HuH-7 (cell line): ENCODE measurements around the gene KRTAP4-3.
"Not testable (repeated sequence)": the region's sequence is repeated elsewhere in the genome, so short reads cannot be mapped to it uniquely, and the experiment has no call there.

Experiments used
- DNase-seq: peaks from one replicate; pipeline ENCODE4 v3.0.0; 2011; ENCODE audit warnings: low spot score

KRTAP4-3 gene

DNA sequence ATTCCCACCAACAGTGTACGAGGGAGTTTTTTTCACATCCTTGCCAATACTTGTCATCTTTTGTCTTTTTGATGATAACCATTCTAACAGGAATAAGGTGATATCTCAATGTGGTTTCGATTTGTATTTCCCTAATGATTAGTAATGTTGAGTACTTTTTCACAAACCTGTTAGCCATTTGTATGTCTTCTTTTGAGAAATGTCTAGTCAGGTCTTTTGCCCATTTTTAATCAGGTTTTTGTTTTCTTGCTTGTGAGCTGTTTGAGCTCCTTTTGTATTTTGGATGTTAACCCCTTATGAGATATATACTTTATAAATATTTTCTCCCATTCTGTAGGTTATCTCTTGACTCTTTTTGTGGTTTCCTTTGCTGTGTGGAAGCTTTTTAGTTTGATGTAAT is 16.5 kb downstream of the KRTAP4-3 start:
- DNase-seq: no peak

DNA sequence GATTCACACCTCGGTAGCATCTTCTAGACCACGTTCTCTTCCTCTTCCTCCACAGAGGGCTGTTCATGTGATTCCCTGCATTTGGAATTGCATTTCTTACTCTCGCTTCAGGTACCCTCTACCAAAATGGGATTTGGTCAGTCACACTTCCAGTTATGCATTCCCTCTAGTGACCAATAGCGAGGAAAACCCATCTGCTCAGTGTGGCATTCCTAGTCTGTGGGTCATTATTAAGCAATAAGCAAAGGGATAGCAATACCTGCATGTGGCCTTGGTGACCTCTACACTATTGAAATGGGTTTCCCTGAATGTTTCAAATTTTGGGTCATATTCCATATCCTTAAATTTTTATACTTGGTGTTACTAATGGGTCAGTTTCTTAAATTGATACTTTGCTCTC is 18.0 kb downstream of the KRTAP4-3 start:
- no peak for DNase-seq

DNA sequence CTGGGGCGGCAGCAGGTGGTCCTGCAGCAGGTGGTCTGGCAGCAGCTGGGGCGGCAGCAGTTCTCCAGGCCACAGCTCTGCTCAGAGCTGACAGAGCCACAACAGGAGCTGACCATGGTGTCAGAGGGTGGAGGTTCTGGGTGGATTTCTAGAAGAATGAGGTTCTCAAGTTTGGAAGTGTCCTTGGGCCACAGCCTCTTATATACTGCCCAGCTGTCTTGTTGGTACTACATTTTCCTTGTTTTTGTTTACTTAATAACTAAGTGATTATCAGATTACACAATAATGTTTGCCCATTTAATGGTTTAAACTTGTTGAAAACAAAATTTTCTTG is 18.4 kb downstream of the KRTAP4-3 start, which contains the start of gene KRTAP4-5:
TSS of gene KRTAP4-5 (minus strand) at position 174 of the 334 bp plus-strand sequence. CDS start at position 116, 58 bp downstream.
- DNase-seq: no peak

DNA sequence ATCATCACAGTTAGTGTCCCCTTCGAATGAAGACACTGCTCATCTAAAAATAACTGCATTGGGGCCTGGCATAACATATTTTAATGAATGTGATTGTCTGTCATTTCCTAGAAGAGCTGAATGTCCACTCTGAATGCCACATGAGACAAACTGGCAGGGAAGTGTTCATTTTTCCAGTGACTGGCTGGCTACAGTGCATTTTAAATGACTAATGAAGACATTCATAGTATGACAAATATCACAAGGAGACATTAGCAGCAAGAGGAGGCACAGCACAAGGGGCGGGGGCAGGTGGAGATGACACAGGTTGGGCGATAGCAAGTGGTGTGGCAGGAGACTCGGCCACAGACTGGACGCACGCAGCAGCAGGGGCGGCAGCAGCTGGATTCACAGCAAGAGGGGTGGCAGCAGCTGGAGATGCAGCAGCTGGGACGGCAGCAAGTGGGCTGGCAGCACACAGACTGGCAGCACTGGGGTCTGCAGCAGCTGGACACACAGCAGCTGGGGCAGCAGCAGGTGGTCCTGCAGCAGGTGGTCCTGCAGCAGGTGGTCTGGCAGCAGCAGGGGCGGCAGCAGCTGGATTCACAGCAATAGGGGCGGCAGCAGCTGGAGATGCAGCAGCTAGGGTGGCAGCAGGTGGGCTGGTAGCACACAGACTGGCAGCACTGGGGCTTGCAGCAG is 18.9 kb downstream of the KRTAP4-3 start:
- not testable (repeated sequence) for DNase-seq

DNA sequence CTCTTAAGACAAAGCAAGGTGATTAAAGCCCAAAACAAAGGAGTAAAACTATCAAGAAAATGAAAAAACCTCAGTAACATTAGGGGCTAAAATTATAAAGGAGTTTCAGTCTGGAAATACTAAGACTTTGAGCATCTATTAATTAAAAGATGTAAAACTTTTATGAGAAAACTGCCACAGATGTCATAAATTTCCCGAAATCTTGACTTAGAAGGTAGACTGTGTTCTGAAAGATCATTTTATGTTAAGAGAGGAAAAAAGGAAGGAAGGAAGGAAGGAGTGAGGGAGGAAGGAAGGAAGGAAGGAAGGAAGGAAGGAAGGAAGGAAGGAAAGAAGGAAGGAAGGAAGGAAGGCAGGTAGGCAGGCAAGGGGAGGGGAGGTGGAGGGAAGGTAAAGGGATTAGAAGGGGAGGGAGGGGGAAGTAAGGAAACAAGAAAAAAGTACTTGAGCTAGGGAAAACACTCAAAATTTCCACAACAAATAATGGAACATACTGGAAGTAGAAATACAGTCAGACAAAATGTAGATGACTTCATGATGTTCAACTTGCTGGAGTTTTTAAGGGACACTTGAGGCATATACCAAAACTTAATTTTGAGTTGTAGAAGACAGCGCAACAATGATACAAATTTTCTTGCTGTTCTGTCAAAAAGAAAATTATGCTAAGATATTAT is 20.4 kb downstream of the KRTAP4-3 start:
- no peak for DNase-seq

DNA sequence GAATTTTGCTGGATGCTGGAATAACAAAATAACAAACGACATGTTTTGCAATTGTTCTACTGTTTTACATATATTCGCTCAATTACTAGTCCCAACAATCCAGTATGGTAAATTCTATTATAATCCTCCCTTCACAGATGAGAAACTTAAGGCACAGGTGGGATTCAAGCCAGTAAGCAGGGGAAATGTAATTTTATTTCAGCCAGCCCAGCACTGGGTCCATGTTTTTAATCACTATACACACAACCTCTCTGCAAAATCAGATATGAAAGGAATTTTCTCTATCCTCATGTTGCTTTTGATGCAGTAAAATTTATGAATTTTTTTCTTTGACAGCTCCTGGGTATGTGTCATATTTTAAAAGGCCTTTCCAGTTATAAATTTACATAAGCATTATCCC is 22.8 kb downstream of the KRTAP4-3 start:
- DNase-seq: no peak

DNA sequence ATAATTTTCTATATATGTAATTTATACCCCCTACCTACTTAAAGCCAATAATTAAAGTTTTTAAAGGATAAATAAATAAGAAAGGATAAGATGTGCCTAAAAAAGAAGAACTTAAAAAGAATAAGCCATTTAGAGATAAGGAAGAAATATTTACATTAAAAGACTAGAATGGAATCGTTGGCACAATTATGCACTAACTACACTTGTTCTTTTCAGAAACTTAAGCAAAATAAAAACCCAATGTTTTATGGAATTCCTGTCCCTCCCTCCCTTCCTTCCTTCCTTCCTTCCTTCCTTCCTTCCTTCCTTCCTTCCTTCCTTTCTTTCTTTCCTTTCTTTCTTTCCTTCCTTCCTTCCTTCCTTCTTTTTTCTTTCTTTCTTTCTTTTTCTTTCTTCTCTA is 23.2 kb downstream of the KRTAP4-3 start:
- no peak for DNase-seq

DNA sequence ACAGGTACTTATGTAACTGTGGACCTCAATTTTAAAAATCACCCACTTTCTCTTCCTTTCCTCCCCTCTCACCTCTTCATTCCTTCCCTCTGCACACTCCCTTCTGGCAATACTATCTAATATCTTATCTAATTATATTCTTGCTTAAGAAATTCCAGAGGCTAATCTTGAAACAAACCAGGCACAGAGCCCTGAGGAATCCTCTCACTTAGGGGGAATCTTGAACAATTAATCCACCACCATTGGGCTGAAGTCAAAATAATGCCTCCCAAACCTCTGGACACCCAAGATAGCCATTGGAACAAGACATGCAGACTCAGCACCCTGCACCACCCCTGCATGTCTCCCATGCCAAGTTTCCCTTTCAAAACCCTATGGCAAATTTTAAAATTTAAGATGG is 26.7 kb downstream of the KRTAP4-3 start:
- DNase-seq: no peak

DNA sequence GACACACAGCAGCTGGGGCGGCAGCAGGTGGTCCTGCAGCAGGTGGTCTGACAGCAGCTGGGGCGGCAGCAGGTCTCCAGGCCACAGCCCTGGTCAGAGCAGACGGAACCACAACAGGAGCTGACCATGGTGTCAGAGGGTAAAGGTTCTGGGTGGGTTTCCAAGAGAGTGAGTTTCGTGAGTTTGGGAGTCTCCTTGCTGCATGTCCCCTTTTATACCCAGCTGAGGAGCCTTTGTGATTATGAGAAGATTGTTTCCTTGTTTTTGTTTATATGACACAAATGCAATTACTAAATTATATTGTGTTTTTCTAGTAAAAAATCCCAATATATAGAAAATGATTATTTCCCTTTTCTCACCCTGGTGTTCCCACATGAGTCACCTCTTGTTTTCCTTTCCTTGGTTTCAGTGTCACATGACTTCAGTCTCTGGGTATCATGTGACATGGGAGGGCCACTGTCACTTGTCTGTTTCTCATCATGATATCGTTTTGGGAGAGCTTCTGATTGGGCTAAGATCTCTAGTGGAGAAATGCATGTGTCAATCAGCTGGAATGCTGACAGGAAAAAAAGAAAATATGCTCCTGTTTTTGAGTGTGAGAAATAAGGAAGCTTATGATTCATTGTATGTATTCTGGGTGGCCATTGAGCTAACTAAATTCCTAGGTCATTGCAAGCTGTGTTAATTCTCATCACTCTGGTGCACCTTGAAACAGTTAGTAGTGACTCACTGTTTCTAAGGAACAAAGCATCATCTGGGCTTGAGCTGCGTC is 27.5 kb downstream of the KRTAP4-3 start, which contains the start of gene KRTAP4-6:
TSS of gene KRTAP4-6 (minus strand) at position 185 of the 772 bp plus-strand sequence. CDS start at position 128, 57 bp downstream.
- DNase-seq: no peak

DNA sequence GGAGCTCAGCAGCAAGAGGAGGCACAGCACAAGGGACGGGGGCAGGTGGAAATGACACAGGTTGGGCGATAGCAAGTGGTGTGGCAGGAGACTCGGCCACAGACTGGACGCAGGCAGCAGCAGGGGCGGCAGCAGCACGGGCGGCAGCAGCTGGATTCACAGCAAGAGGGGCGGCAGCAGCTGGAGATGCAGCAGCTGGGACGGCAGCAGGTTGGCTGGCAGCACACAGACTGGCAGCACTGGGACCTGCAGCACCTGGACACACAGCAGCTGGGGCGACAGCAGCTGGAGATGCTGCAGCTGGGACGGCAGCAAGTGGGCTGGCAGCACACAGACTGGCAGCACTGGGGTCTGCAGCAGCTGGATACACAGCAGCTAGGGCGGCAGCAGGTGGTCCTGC is 28.2 kb downstream of the KRTAP4-3 start:
- not testable (repeated sequence) for DNase-seq

DNA sequence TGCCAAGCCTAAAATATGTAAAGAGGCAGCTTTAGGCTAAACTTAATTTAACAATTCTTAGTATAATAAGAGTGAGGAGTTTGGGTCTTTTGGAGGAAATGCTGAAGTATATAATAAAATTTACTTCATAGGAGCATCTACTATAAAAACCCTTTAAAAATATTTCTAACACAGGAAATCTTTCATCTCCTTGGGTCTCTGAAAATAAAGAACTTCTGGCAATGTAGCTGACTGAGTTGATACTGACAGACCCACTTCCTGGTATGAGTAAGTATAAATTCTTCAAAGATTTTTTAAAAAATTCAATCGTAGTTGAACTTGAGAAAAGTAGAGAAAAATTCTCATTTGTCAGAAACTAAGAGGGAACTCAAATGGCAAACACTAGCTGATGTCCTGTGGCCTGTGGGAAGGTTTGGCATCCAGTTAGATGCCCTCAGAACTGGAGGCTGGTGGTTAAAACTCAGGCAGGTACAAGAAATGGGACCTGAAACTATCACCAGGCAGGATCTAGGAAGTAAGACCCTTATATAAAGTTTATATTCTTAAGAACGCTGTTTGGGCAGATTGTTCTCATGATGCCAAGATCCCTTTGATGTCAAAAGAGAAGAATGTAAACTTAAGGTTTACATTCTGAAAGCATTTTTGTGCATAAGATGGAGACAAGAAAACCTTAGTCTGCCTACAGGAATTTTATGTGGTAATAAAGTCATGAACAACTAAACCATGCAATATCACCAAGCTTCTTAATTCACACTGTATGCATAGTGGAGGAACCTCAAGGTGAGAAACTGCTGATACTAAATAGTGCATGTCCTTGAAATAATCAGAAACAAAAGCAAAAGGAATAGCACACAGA is 33.9 kb downstream of the KRTAP4-3 start:
- no peak for DNase-seq

DNA sequence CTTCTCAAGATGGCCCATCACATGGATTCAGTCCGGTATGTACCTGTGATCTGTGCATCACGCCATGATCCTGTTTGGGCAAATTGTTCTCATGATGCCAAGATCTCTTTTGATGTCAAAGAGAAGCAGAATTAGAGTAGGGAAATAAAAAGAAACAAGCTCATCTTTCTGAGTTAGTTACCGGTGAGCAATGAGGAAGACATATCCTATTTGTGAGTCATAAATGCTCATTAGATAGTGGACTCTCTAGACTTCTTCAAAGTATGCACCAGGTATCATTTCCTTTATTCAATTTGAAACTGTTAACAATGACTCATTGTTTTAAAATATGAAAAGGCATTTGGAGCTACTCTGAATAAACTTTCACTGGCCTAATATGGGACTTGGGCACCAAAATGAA is 36.0 kb downstream of the KRTAP4-3 start:
- DNase-seq: no peak

DNA sequence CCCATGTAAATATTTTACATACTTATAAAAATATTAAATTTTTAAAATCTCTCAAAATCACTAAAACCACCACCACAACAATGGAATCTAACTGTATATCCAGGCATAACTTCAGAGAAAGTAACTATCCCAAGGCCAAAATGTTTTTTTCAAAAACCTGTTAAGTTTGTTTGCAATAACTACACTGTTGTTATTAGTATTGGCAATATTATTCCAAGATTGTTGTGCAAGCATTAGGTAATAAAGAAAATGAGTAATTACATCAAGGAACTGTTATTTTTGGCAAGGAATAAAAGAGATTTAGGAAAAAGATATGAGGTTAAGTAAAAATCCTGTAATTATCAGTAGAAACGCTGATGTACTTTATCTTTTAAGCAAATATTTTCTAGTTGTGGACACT is 40.6 kb downstream of the KRTAP4-3 start:
- DNase-seq: no peak

DNA sequence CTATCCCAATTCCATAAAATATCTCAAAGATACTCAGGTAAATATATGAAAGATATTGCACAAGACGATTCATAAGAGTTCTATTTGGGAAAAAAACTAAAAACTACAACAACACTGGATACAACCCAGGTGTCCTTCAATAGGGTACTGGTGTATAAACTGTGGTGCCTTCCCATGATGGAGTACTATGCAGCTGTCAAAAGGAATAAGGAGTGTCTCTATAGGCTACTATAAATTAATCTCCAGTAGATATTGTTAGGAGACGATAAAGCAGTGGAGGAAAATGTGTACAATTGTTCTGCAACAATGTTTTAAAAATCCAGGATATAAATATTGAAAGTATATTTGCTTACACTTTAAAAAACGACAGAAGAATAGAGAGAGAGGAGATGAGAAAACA is 41.6 kb downstream of the KRTAP4-3 start:
- no peak for DNase-seq

DNA sequence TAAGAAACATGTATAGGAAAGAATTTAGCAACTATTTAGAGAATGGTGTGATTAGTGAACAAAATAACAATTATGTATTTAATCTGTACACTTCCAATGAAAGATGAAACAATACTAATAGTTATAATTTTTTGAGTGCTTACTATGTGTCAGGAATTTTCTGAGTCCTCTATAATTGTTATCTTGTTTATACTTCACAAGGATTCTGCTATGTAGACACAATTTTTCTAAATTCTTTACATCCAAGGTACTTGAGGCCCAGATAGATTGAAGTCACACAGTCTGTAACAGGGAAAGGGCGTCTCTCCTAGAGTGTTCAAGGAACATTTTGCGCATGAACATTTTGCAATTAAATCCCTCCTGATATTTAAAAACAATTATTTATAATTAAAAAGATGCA is 43.0 kb downstream of the KRTAP4-3 start:
- no peak for DNase-seq

DNA sequence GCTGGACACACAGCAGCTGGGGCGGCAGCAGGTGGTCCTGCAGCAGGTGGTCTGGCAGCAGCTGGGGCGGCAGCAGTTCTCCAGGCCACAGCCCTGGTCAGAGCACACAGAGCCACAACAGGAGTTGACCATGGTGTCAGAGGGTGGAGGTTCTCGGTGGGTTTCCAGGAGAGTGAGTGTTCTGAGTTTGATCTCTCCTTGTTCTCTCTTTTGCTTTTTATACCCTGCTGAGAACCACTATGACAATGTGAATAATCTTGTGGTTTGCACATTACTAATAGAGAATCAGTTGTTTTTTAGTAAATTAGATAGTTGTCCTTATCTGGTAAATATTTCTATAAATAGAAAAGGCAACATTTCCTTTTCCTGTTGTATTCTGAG is 44.0 kb downstream of the KRTAP4-3 start, which contains the start of gene KRTAP4-12:
TSS of gene KRTAP4-12 (minus strand) at position 192 of the 381 bp plus-strand sequence. CDS start at position 132, 60 bp downstream.
- DNase-seq: not testable (repeated sequence)

DNA sequence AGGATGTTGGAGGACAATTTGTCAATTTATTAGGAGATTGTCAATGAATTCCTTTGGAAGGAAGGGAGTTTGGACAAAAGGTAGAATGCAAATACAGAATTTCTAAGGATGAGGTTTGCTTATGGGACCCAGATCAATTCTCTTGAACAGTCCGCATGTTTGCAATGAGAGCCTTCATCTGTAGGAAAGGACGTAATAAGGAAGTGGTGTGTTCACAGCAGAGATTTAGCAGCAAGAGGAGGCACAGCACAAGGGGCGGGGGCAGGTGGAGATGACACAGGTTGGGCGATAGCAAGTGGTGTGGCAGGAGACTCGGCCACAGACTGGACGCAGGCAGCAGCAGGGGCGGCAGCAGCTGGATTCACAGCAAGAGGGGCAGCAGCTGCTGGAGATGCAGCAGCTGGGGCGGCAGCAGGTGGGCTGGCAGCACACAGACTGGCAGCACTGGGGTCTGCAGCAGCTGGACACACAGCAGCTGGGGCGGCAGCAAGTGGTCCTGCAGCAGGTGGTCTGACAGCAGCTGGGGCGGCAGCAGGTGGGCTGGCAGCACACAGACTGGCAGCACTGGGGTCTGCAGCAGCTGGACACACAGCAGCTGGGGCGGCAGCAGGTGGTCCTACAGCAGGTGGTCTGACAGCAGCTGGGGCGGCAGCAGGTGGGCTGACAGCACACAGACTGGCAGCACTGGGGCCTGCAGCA is 44.6 kb downstream of the KRTAP4-3 start:
- not testable (repeated sequence) for DNase-seq

DNA sequence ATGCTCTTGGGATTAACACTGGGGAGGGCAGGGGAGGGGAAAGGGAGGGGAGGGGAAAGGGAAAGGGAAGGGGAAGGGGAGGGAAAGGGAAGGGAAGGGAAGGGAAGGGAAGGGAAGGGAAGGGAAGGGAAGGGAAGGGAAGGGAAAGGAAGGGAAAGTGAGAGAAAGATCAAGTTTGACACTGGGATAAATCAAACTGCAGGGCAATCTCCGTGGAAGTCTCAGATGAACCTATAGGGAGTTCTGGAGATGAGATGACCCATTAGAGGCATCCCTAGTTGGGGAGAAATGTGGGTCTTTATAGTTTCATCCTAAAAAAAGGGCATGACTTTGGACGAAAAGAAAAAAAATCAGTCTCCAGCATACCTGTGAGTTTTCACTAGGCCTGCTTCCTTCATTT is 46.3 kb downstream of the KRTAP4-3 start:
- no peak for DNase-seq

DNA sequence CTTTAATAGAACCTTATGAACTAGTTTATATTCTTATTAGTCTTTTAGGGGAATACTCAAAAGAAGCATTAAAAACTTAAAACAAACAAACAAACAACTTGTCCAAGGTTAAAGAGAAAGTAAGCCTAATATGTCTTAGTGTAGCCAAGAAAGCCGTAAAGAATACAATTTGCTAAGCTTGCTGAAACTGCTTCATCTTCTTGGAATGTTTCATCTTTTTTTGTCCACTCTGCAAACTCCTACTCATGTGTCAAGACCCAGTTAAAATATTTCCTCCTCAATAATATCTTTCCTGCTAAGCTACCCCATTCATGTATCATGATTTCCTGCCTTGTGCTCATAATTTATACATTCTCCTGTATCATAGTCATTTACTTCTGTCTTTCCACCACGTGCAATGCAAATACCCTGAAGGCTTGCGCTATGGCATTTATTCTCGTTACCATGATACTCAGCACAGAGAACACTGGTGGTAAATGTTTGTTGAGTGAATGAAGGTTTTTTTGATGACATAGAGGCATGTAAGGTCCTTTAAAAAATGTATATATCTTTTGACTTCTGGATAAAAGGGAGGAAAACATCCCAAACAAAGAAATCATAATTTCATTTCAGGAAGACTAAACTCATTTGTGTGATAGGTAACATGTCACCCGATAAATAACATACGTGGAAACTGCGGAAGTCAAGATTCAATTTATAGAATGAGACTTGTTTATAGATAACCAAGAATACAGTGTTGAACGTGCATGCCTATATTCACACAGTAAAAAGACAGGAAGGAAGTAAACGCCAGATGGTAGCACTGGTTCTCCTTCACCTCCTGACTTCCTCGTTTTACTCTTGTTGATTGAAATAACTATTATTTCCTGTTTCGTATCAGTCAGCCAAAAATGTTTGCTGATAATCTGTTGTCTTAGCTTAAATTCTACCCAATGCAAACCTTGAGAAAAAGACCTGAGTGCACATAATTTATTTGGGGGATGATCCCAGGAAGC is 48.0 kb downstream of the KRTAP4-3 start:
- DNase-seq: not testable (repeated sequence)

DNA sequence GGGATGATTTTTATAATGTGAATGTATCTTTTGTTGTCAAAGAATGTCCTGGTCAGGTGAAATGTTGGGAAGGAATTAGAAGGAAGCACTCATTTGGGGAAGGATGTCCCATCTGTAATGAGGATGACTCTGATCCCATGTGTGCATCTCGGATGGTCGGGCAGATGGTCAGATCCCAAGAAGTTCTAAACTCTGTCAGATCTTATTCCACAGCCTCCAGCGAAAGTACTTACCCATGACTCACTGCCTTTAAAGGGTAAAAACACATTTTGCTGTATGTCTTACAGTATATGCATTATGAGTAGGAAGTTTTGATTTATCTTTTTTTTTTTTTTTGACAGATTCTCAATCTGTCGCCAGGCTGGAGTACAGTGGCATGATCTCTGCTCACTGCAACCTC is 49.3 kb downstream of the KRTAP4-3 start:
- DNase-seq: no peak
